ENCODE data around the gene TOR1AIP2.
A peak's percentile ranks its signal among the peaks of the same experiment; 100 is the strongest.

DNA sequence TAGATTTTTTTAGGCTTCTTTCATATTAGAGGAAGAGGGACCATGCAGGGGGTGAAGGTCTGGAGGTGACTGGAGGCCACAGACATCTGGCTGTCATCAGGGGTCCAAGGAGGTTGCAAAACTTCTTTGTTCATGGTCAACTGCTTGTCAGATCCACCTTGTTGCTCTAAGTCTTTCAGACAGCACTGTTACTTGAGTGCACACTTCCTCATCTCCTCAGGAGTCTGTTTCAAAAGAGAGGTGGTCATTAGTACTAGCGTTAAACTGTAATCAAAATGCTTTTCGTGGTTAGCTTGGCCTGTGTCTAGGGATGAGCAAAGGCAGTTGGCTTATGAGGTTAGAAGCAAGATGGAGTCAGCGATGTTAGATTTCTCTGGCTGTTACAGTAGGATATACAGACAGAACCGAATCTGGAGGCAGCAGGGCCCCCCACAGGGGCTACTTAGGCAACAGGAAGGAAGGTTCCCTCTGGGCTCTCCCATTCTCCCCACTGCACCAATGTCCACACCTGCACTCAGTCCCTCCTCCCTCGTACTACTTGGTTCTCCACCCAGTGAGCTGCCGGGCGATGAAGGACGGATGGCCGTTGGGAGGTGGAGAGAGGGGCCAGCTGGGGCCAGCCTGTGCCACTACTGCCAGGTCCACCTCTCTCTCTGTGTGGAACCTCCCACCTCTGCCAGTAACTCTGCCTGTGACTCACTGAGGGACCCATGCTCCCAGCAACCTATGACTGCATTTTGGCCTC lies 57.2 kb downstream of the TOR1AIP2 start:
- TF ChIP-seq POLR2A (IDR thresholded peaks at IDR 0.05; ENCODE audit: low read depth, low read length) (no peak), SPI1 (IDR thresholded peaks at IDR 0.05; ENCODE audit: low read depth, low read length) (peak; percentile 25; the same call in 1 of the 2 replicates), POLR2AphosphoS5 (IDR thresholded peaks at IDR 0.05; ENCODE audit: low read depth, low read length) (no peak), TAF1 (IDR thresholded peaks at IDR 0.05; ENCODE audit: low read depth, low read length) (no peak), POU2F2 (IDR thresholded peaks at IDR 0.05; ENCODE audit: low read depth, low read length) (no peak)

Data from GM12891 (cell line).